Erythroblast (primary cell): ENCODE data around the gene PPDPF.

Source experiments
- GATA1 ChIP-seq: IDR thresholded peaks from 2 replicates; pipeline ENCODE4 v1.6.1; 2011; ENCODE audit warnings: low read depth, mild to moderate bottlenecking, control low read depth, low read length, moderate library complexity
- POLR2A ChIP-seq: IDR thresholded peaks from 2 replicates; pipeline ENCODE4 v1.6.1; 2011; ENCODE audit warnings: mild to moderate bottlenecking, low read length

- TF ChIP-seq POLR2A = no peak
- no peak for TF ChIP-seq GATA1
Measured at GRCh38 chr20:63486300-63486855, 34.2 kb upstream of the PPDPF start.
